ENCODE data around the gene APOA4.

The APOA4 gene

DNA sequence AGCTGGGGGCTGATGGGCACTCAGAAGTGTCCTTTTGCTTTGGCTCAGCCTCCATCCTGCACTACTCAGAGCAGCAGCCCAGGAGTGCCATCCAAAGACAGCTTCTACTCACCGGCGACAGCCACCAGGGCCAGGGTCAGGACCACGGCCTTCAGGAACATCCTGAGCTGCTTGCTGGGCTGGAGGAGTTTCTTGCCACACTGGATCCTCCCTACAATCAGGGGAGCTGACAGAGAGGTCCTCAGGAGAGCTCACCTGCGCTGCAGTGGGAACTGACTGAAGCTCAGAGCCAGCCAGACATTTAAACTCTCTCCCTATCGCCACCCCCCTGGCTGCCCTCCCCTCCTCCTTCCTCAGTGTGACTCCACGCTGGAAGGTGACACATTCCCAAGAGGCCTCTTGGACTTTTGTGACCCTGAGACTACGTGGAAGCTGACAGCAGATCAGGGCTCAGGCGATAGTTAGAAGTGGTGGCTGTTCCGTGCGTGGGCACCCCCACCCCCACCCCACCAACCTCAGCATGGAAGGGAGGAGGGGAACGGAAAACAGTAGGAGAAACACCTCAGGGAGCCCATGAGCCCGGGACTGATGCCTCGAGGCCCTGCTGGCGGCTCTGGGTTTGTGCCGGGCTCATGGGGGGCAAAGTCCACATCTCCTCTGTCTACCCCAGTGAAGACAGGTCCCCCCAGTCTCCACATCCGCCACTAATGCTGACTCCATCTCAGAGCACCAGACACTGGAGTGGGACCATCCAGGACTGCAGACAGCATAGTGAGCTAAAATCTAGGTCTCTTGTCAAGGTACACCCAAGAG, at the start of gene APOA4:
Gene APOA4, minus strand, starts transcription at position 274 of the 813 bp plus-strand sequence. Its CDS starts 113 bp downstream, at position 161.
- no peak for DNase-seq

DNA sequence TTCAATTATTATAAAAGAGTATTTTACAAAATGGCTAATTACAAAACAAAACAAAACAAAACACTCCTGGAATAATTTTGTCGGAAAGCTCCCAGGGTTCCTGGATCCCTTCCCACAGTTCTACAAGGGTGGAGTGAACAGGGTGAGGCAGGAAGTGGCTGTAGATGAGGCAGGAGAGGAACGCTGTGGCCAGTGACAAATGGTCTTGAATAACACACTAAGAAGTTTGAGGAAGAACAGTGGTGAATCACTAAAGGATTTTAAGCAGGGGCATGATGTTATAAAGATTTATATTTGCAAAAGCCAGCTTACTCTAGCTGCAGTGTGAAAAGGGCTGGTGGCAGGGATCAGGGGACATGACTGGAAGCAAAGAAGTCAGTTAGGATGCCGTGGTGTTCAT, 48.1 kb upstream of the APOA4 start:
- DNase-seq, result no peak

DNA sequence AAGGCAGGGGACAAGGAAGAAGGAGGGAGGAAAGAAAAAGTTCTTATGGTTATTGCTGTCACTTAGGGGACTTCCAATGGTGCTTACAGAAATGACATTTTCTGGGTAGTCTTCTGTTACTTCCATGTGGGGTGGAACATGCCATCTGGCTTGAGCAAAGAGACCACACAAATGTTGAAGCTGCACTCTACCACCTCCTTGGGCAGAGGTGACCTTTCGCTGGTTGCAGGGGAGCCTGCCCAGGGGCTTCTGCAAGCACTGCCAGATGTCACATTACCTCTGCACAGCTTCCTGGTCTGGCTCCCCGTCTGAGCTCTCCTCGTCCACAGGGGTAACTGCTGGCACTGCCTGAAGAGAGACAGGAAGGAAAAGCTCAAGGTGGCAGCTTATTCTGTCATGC, 47.0 kb upstream of the APOA4 start:
- no peak for DNase-seq

DNA sequence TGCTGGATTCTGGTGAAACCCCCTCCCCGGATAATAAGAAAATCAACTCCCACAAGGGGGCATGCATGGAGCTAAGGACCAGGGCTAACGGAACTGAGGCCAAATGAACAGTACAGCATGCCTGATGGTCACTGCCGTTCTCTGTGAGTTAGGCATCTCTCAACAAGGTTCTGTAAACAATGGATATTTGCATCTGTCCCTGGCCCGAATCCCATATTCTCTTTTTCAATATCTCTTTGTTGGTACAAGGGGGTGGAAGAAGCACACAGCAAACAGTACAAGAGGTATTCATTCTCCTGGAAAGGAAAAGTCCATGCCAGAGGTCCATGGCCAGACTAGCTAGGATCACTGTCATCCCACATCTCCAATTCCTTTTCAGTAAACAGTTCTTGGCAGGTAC, 46.5 kb upstream of the APOA4 start:
- no peak for DNase-seq

DNA sequence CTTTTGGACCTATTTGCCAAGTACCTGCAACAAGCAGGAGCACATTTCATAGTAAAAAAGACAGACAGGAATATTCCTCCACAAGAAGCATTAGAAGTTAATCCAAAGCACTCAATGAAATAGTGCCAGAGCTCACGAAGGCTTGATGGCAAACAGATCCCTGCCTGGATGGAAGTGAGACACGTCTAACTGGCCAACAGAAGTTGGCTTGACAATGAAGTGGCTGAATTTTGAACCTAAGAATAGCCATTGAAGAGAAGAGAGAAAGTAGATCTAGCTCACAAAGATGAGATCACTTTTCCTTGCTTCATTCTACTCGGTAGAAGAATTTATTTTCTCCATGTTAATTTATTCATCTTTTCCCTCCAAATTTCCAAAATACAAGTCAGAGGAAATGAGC, 45.0 kb upstream of the APOA4 start:
- DNase-seq, result no peak

DNA sequence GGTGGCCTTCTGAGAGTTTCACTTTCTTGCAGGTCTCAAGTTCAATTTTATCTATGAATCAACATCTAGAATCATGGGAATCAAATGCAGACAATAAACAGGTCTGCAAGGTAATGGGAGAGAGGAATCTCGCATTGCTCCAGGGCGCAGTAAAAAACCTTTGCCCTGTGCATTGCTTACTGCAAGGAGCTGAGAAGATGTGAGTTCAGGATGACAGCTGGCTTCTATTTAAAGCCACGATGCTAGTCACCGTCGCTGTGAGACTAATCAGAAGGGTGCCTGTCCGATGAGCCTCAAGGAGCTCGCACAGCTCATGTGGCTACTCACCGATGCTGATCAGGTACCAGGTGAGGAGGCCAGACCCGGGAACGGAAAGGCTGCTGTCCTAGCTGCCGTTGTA, 44.5 kb upstream of the APOA4 start:
- no peak for DNase-seq

DNA sequence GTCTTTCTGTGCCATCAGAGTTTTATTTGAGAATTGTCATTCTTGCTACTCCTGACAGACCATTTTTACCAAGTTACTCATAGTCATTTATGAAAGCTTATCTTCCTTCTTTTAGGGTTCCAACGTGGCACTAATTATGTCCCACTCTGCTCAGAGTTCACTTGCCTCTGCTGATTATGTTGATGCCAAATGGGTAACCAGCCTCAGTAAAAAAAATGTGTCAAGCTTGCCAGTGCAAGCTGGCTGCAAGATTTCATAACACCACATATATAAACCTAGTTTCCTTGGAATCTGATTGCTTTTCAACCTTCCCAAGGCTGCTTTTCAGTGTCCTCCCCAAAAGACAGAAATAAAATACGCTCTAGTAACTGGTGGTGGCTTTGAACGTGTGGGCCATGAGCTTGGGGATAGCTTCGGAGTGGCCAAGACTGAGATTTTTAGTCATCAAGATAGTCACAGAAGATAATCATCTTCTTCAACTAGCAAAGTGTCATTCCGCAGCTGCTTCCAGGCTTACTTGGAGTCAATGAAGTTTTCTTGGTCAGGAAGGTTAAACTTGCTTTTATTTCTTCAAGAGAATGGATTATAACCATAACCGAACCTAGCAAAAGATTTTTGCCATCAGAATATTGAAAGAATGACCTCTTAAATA, 43.8 kb upstream of the APOA4 start:
- DNase-seq, result no peak

DNA sequence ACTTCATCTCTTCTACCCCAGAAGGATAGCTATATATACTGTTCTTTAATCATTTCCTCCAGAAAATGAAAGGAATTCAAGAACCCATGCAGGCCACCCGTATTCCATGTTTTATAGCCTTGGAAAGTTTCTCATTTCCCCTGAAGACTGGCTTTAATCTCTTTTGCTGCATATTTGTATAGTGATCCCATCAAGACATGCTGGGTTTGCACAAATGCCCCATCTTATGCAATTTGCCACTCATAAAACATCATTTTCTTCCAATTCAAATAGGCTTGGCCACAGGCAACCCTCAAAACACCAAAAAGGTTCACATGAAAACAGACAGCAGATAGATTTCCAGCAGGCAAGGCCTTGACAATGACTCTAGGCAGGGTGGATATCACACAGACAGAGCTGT, 42.6 kb upstream of the APOA4 start:
- no peak for DNase-seq

DNA sequence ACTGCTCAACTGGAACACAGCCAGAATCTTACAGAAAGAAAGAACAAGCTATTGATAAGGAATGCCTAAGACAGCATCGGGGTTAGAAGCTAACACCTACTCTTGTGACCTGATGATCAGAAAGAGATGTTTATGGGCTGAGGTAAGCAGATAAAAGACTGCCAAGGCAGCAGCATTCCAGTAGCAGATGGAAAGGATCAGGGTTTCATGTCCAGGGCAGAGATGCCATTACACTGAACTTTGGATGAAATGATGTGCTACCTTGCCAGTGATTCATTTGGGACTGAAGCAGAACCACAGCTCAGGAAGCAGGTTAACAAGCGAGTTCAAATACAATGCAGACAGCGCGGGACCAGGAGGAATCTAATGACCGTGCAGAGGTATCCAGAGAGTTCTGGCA, 41.4 kb upstream of the APOA4 start:
- DNase-seq, result no peak

DNA sequence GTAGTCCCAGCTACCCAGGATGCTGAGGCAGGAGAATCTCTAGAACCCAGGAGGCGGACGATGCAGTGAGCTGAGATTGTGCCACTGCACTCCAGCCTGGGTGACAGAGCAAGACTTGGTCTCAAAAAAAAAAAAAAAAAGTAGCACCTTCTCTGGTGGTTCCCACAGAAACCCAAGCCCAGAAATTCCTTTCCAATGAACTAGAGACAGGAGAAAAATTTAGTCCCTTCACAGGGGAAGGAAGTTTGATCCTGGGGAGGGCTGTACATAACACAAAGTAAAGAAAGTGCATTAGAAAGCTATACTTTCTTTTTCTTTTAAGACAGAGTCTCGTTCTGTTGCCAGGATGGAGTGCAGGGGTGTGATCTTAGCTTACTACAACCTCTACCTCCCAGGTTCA, 39.8 kb upstream of the APOA4 start:
- DNase-seq, result no peak

DNA sequence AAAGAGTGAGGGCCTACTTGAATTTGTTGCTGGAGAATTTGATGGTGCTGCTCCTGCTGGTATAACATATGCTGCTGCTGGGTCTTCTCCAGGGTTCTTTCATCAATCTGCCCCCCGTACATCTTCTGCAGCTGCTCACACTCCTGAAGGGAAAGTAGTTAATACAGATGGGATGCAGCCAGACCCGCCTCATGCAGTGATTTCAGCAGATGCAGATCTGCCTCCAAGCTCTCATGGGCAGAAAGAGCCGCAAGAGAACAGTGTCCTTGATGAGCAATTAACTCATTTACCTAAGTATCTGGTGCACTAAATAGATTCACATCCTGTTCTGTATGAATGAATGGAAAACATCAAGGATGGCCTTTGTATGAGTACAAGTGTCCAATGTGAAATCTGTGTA, 39.1 kb upstream of the APOA4 start:
- DNase-seq, result no peak

DNA sequence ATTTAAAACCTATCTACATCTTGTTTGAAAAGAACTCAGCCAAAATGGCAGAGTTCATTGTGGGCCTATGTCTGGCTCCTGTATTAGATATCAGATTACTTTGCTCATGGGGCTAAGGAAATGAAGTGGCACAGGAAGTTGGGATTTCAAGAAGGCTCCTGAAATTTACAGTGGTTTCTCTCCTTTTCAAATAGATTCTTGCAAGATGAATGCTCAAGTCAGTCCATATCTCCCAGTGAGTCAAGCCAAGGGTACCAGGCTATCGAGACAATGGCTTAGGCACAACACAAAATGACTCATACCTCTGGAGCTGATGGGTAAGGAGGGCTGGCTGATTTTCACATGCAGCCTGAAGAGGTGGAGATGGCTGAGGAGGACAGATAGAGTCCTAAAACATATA, 38.4 kb upstream of the APOA4 start:
- peak; percentile 41 for DNase-seq

DNA sequence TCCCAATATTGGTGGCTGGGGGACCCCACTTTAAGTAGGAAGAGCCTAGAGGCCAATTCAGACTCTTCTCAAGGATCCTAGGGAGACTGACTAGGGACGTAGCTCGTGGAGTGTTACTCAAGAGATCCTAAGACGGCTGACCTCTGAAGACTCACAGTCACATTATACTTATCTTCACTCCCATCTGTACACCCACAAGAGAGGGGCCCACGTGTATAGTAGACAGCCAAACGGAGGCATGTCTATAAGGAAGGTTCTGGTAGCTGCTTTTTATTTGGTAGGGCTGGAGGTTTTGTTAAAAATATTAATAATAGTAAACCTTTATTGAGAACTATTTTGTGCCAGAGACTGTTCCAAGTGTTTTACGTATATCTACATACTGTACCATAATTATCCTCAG, 37.2 kb upstream of the APOA4 start:
- DNase-seq, result no peak

DNA sequence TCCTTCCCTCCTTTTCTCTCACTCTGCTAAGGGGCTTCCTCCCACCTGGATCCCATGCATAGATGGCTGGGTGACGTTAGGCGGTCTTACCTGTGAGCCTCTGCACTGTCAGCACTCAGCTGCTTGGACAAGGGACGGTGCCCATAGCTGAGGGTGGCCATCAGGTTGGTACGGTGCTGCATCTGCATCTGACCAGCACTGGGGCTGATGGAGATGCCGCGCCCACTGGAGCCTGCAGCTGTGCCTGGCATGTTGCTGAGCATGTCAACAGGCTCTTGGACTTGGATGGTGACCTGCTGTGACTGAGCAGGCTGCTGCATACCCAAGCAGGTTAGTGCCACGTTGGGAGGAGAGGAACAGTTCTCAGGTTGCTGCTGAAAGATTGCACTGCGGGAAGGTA, 36.1 kb upstream of the APOA4 start:
- no peak for DNase-seq

DNA sequence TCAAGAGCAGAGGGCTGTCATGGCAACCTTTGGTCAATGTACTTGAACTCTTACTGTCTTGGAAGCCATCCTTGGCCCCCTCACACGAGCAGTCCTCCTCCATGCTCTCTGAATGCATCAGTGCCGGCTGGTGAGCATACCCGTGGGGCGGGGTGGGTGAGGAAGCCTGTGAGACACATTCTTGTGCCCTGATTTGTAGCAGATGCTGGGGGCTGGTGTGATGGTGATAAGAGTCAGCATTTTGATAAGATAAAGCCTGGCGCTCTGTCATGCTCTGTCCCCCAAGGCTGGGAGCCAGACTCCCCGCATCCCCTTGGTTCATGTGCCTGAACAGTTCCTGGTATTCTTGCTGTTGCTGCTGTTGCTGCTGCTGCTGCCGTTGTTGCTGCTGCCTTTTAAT, 34.8 kb upstream of the APOA4 start:
- DNase-seq, result no peak

DNA sequence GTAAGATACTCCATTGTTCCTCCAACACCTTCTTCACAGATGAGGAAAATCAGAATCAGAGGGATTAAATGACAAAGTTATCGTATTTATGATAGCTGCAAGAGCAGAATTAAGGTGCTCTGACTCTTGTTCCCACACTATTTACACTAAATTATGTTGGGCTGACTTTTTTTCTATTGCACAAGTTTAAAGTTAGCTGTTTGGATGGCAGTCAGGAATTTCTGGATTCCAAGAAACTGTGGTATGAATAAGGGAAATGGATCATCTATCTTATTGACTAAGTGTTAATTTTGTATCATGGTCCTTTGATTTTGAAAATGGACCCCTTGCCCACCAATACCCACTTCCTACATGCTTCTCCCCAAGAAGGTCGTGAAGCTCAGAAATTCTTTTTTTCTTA, 34.2 kb upstream of the APOA4 start:
- no peak for DNase-seq

DNA sequence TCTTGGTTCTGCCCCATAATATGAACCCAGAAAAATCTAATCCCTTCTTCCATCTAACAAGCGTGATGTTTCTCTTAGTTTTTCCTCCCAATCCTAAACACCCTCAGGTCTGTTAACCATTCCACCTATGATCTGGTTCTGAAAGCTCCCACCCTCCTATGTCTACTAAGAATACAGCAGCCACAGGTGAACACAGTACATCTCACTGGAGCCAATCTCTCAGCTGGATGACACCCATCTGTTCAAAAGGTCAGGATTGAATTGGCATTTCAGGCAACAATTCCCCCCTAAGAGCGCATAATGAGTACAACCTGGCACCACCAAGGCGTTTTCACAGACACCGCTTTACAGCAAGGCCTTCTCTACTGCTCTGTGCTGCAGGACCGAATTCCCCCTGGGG, 33.3 kb upstream of the APOA4 start:
- no peak for DNase-seq

DNA sequence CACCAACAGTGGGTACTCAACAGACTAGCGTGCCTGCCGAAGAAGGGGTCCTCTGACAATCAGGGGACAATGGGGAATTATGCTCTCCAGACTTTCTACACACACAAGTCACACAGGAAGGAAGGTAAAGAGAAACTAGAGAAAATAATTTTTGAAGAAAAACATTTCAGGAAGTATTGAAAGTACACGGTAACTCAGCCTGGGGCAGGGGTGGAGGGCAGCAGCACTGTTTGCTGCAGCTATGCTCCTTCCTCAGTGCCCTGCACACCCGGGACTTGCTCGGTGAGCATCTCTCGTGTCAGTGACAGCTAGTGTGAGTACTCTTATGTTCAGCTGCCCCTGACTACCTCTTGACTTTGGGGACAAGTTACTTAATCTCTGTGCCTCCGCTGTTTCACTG, 32.3 kb upstream of the APOA4 start:
- no peak for DNase-seq

DNA sequence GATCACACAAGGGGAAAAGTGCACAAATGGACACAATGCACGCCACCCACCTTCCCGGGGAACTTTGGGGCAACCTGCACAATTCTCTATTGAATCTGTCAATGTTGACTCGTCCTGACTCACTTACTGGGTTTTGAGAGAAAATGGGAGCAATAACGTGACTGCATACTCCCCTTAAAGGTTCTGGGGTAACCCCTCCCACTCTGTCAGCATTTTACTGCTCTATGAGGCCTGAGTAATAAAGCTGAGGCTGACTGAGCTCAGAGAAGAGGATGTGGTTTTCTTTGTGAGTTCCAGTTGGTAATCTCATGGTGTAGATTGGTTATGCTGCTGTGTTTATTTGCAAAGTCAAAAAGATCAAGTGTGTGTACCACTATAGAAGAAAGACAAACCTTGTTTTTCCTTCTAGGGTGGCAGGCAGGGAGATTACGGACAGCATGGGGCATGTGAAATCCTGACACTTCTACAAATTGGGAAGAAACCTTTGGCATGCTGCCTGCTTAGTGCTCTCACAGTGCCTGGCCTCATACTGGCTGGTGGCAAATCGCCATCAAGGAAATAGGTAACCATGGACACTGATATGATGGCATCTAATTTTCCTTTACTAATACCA, 30.5 kb upstream of the APOA4 start:
- DNase-seq, result peak; percentile 95

DNA sequence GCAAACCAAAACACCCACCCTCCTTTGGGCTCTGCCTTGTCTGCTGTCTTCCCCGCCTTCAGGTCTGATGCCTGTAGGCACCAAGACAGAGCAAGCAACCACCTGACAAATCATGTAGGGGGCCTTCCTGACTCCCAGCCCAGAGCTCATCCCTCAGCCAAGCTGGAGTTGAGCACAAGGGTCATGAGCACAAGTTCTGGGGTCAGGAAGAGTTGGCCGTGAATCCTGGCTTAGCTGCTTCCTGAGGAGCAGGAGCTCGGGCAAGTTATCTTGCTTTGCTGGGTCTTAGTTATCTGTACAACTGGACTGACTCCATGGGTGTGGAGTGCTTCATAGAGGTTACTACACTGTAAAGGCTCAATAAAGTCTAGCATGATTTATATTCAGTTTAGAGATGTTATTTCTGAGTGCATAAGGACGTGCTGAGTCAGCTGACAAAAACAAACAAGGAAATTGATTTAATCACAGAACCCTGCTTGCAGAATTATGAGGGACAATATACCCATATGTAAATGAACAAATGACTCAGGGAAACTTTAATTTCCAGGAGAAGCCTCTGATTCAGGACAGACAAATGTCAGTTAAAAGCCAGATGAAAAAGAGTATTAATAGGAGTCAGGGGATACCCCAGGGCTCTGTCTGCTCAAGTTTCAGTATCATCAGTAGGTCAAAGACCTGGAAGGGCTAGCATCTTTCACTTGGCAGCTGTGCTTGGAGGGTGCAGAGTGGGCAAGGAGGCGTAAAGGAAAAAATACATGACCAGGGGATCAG, 29.3 kb upstream of the APOA4 start:
- DNase-seq, result peak; percentile 36

DNA sequence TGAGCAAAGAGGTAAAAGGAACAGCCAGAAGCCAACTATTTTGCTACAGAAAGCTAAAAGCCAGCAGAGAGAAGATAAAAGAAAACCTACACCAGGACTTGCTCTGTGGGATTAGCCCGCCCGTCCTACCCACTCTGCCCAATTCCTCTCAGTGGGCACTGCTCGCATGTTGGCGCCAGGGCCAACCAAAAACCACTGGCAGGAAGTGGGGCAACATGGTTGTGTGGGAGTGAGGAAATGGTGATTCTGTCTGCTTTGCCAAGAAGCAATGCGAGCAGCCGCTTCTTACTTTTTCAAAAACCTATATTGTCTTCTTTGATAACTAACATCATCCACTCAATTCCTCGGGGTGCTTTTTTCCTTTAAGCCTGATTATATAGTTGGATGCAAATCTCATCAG, 28.5 kb upstream of the APOA4 start:
- peak; percentile 73 for DNase-seq

DNA sequence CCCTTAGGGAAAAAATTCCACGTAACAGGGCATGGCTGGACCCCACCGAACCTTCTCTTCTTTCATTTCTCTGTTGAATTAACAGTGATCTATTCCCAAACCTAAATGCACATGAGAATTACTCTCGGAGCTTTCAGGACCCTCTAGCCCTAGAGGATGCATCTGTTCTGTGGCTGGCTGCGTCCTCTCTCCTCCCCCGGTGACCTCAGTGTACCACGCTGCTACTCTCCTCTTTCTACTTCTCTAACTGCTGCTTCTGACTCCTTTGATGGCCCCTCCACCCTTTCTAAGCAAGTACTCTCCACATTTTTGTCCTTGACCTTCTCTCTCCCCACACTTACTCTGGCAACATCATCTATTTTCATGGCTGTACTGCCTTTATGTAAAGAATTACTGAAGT, 26.4 kb upstream of the APOA4 start:
- DNase-seq, result no peak

DNA sequence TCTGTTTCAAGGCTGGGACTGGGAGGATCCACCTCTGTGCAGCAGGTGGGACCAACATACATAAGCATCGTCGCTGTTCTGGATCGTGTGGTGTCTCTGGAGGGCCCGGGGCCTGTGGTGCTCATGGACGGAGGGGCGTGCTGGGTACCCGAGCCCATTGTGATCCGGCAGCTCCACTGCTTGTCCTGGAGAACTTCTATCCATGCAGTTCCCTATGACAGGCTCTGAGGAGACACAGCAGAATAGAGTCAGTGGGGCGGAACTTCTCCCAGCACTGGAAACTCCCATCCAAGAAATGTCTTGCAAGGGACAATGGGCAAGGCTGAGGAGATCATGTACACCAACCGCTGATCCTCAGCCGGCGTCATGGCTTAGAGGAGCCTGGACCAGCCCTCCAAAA, 26.0 kb upstream of the APOA4 start:
- DNase-seq, result no peak

DNA sequence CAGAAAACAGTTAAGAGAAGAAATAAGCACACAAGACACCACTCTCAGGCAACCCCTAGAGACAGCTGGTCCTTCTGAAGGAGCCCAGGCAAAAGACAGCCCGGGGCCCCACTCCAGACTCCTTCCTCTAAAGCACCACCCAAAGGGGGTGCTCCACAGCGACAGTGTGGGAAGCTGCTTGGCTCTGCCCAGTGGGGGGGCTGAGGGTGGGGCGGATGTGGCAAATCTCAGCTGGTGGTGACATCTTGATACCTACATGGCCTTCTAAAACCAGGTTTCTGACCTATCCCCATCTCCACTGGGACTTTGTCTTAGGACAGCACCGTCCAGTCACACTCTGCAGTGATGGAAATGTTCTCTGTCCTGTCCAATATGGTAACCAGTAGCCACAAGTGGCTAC, 24.5 kb upstream of the APOA4 start:
- no peak for DNase-seq
